ENCODE data around the gene CHCHD6. TPM values are rescaled to one million over a fixed set of nuclear protein-coding genes. Genes with fewer than 3 reads are reported as not detected.

The CHCHD6 gene
- total RNA-seq, 1 donor from 2014 or later, result 13.1 TPM

- no peak for DNase-seq (ENCODE audit: extremely low spot score, unreplicated experiment)
- Mint-ChIP-seq H3K4me1 (ENCODE audit: unreplicated experiment) (no peaks in the 10 kb centered on the region), H3K27me3 (ENCODE audit: unreplicated experiment) (no peaks in the 10 kb centered on the region), H3K36me3 (ENCODE audit: unreplicated experiment) (peaks cover 10% of the 10 kb centered on the region), H3K27ac (ENCODE audit: unreplicated experiment) (no peak overlapping the region), H3K9me3 (ENCODE audit: unreplicated experiment) (peaks cover 9% of the 10 kb centered on the region), H3K4me3 (ENCODE audit: unreplicated experiment) (no peak overlapping the region)
- no peak for TF ChIP-seq CTCF (IDR thresholded peaks at IDR 0.05)
Observed at GRCh38 chr3:126723801-126724200, 19.8 kb downstream of the CHCHD6 start.

- peaks cover 11% of the 10 kb centered on the region for H3K36me3 Mint-ChIP-seq (ENCODE audit: unreplicated experiment)
- TF ChIP-seq CTCF (IDR thresholded peaks at IDR 0.05), result no peak
Observed at GRCh38 chr3:126728680-126729079, 24.6 kb downstream of the CHCHD6 start.

GRCh38 chr3:126730376-126730775 lies 26.3 kb downstream of the CHCHD6 start:
- H3K9me3 Mint-ChIP-seq (ENCODE audit: unreplicated experiment), result no peaks in the 10 kb centered on the region
- peaks cover 11% of the 10 kb centered on the region for H3K36me3 Mint-ChIP-seq (ENCODE audit: unreplicated experiment)
- peaks cover 35% of the 10 kb centered on the region for H3K4me1 Mint-ChIP-seq (ENCODE audit: unreplicated experiment)
- H3K27ac Mint-ChIP-seq (ENCODE audit: unreplicated experiment), result no peak overlapping the region
- no peak for DNase-seq (ENCODE audit: extremely low spot score, unreplicated experiment)
- no peak for TF ChIP-seq CTCF (IDR thresholded peaks at IDR 0.05)
- no peak overlapping the region for H3K4me3 Mint-ChIP-seq (ENCODE audit: unreplicated experiment)
- no peaks in the 10 kb centered on the region for H3K27me3 Mint-ChIP-seq (ENCODE audit: unreplicated experiment)

More at GRCh38 chr3:126728680-126729079, 24.6 kb downstream of the CHCHD6 start:
- no peaks in the 10 kb centered on the region for H3K27me3 Mint-ChIP-seq (ENCODE audit: unreplicated experiment)
- peaks cover 9% of the 10 kb centered on the region for H3K9me3 Mint-ChIP-seq (ENCODE audit: unreplicated experiment)
- DNase-seq (ENCODE audit: extremely low spot score, unreplicated experiment), result no peak
- H3K27ac Mint-ChIP-seq (ENCODE audit: unreplicated experiment), result no peak overlapping the region
- no peak overlapping the region for H3K4me3 Mint-ChIP-seq (ENCODE audit: unreplicated experiment)
- H3K4me1 Mint-ChIP-seq (ENCODE audit: unreplicated experiment), result peaks cover 26% of the 10 kb centered on the region

GRCh38 chr3:126731044-126731443 lies 27.0 kb downstream of the CHCHD6 start:
- H3K4me3 Mint-ChIP-seq (ENCODE audit: unreplicated experiment), result no peak overlapping the region
- H3K36me3 Mint-ChIP-seq (ENCODE audit: unreplicated experiment), result peaks cover 14% of the 10 kb centered on the region
- TF ChIP-seq CTCF (IDR thresholded peaks at IDR 0.05), result no peak
- H3K27me3 Mint-ChIP-seq (ENCODE audit: unreplicated experiment), result no peaks in the 10 kb centered on the region
- H3K9me3 Mint-ChIP-seq (ENCODE audit: unreplicated experiment), result no peaks in the 10 kb centered on the region
- DNase-seq (ENCODE audit: extremely low spot score, unreplicated experiment), result no peak
- no peak overlapping the region for H3K27ac Mint-ChIP-seq (ENCODE audit: unreplicated experiment)
- H3K4me1 Mint-ChIP-seq (ENCODE audit: unreplicated experiment), result peaks cover 35% of the 10 kb centered on the region

GRCh38 chr3:126732281-126733060 lies 28.4 kb downstream of the CHCHD6 start:
- no peak overlapping the region for H3K4me3 Mint-ChIP-seq (ENCODE audit: unreplicated experiment)
- TF ChIP-seq CTCF (IDR thresholded peaks at IDR 0.05), result no peak
- DNase-seq (ENCODE audit: extremely low spot score, unreplicated experiment), result no peak
- H3K36me3 Mint-ChIP-seq (ENCODE audit: unreplicated experiment), result peaks cover 14% of the 10 kb centered on the region
- H3K27ac Mint-ChIP-seq (ENCODE audit: unreplicated experiment), result peak overlapping the region; percentile 40
- no peaks in the 10 kb centered on the region for H3K27me3 Mint-ChIP-seq (ENCODE audit: unreplicated experiment)
- no peaks in the 10 kb centered on the region for H3K9me3 Mint-ChIP-seq (ENCODE audit: unreplicated experiment)
- peaks cover 35% of the 10 kb centered on the region for H3K4me1 Mint-ChIP-seq (ENCODE audit: unreplicated experiment)
